GM21423 (cell line): ENCODE measurements around the gene KIF25.
"Not testable (repeated sequence)": the region's sequence is repeated elsewhere in the genome, so short reads cannot be mapped to it uniquely, and the experiment has no call there.

Experiments
- ATAC-seq: cut with Tn5 transposase; IDR thresholded peaks from one replicate; pipeline ENCODE4 v1.9.1; 2021; ENCODE audit warnings: mild to moderate bottlenecking, moderate library complexity; ENCODE audit not compliant: unreplicated experiment

Gene KIF25

DNA sequence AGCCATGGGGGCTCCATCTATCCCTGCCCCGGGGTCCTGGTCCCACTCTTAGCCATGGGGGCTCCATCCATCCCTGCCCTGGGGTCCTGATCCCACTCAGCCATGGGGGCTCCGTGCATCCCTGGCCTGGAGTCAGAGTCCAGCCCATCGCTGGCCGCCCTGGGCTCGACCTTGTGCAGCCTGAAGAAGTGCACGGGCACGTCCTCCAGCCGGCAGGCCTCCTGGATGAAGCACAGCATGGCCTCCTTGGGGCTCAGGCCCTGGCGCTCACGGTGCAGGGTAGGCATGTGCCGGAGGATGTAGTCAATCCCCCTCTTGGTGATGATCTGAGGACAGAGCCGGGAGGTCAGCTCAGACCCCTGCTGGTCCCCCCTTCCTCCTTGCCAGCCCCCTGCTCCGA is 66.0 kb downstream of the KIF25 start:
- no peak for ATAC-seq

DNA sequence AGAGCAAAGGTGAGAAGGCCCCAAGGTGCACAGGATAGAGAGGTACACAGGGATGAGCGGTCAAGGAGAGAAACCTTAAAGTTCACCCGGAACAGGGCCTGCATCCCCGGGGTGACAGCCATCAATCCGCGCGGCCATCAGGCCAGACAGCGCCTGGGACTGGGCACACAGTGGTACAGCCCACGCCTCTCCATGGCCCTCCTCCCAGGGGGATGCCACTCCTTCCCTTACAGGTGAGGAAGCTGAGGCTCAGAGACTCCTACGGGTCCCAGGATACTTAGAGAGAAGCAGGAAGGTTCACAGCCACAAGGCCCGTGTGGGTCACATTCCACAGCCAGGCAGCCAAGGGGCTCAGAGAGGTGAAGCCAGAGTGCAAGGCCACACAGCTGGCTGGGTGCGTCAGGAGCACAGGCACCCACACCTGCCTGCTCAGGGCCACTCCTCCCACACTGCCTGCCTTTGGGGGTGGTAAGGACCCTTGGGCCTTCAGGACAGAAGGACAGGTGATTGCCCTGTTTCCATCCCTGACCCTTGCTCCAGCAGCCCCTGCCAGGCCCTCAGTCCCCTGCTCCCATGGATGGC is 66.8 kb downstream of the KIF25 start:
- no peak for ATAC-seq

DNA sequence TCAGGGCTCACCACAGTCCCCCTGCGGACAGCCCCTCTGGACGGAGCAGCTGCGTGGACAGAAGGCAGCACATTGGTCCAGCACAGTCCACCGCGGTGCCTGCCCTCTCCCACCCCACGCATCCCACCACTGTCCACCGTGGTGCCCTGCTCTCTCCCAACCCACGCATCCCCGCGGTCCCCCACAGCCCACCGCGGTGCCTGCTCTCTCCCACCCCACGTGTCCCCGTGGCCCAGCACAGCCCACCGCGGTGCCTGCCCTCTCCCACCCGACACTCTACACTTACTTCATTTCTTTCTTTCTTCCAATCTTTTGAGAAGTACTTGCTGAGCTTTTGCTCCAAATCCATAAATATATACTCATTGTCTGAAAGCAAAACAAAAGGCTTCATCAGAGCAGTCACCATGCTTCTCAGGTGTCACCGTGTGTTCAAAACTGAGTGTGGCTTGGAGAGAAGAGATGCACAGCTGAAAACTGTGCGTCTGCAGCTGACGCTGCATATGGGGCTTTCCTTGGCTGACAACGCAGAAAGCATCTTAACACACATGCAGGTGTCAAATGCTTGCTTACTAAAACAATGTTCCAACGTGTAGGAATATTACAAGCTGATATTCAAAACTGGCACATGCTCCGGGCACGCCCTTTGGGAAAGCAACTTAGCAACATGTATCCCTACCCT is 69.7 kb downstream of the KIF25 start:
- ATAC-seq, result no peak

DNA sequence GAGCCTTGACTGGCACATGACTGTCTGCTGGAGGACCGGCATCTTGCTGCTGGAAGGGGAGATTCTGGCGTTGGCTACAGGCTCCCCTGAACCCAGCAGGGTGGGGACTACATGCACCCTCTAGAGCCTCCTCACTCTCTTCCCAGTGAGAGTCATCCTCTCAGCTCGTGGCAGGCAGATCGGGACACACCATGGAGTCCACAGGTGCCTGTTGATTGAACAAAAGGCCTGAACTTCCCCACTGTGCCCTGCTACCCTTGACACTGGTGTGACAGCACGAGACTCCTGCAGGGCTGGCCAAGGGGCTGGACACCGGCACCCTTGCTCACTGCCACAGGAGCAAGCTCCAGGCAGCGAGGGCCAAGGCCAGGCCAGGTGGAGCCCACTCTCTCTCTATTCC is 73.3 kb downstream of the KIF25 start:
- no peak for ATAC-seq

- no peak for ATAC-seq
Observed at GRCh38 chr6:168071620-168072019, 74.1 kb downstream of the KIF25 start.

GRCh38 chr6:168072261-168072660 is 74.8 kb downstream of the KIF25 start:
- ATAC-seq, result no peak

GRCh38 chr6:168072730-168073129 is 75.3 kb downstream of the KIF25 start:
- ATAC-seq, result no peak

DNA sequence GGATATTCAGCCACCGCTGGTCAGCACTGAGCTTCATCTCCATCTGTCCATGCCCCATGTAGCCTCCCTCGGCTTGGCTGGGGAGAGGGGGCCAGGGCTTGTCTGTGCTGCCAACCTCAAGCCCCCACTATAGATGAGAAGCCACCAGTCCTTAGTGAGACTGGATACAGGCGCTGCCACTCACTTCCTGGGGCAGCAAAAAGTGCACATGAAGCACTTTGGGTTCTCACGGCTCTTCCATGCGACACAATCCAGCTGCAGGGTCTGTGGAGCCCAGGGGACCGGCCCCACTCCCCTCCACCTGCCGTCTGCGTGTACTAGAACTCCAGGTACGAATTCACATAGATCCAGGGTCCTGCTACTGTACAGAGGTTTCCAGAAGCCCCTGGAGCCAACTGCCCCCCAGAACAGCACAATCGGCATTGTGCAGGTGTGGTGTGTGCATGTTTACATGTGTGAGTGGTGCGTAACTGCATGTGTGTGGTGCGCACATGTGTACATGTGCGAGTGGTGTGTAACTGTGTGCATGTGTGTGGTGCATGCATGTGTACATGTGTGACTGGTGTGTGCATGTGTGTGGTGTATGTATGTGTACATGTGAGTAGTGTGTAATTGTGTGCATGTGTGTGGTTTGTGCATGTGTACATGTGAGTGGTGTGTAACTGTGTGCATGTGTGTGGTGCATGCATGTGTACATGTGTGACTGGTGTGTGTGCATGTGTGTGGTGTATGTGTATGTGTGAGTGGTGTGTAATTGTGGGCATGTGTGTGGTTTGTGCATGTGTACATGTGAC is 76.7 kb downstream of the KIF25 start:
- ATAC-seq, result no peak

DNA sequence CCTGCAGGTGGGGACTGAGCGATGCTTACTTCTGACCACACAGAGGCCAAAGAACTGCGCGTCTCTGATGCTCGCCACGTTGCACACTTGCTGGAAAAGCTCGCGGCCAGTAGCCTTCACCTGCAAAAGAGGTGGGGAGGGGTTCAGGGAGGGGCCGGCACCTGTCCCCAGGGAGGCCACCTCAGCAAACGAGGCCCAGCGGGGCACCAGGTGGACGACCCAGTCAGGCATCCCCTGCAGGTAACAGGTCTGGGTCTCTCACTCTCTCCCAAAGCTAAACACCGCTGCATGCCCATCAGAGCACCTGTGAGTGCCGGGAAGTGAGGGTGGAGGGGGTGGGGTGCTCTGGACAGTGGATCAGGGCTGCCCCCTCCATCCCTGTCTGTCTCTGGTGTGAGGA is 77.7 kb downstream of the KIF25 start:
- no peak for ATAC-seq

DNA sequence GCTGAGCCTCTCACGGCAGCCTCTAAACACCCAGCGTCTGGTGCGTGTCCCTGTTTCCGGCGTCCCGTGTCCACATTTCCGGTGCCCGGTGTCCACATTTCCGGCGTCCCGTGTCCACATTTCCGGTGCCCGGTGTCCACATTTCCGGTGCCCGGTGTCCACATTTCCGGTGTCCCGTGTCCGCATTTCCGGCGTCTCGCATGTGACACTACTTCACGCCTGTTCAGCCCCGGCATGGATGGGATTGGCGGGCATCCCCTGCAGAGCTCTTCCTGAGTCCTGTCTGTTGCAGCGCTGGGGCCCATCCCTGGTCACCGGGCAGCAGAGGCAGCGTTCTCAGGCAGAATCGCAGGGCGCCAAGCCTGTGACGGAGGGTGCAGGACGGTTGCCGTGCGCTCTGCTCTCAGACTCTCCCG is 78.3 kb downstream of the KIF25 start:
- ATAC-seq, result no peak

- not testable (repeated sequence) for ATAC-seq
Observed at GRCh38 chr6:168077401-168077800, 79.9 kb downstream of the KIF25 start.

GRCh38 chr6:168078175-168078942 is 80.9 kb downstream of the KIF25 start:
- ATAC-seq, result no peak

DNA sequence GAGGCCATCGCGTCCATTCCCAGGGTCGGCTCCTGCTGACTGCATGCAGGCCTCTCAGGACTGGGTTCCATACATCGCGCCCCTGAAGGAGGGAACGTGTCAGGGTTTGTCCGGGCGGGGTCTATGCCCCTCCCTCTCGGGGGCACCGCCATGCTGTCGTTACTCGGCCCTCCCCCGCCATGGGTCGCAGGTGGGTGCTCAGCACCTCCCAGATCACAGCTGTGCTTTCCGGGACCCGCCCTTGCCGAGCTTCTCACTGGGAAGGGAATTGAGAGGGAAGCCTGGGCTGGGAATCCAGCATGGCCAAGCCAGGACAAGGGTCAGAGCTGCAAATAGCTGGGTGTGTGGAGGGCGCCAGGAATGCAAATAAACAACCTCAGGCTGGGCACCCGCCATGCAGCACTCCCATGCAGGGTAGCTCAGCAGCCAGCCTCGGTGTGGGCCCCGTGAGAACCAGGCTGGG is 81.5 kb downstream of the KIF25 start, which contains the start of gene FRMD1:
FRMD1 (minus strand) TSS at position 270 of the 463 bp plus-strand sequence; CDS start at position 152, 118 bp downstream.
- ATAC-seq, result no peak

DNA sequence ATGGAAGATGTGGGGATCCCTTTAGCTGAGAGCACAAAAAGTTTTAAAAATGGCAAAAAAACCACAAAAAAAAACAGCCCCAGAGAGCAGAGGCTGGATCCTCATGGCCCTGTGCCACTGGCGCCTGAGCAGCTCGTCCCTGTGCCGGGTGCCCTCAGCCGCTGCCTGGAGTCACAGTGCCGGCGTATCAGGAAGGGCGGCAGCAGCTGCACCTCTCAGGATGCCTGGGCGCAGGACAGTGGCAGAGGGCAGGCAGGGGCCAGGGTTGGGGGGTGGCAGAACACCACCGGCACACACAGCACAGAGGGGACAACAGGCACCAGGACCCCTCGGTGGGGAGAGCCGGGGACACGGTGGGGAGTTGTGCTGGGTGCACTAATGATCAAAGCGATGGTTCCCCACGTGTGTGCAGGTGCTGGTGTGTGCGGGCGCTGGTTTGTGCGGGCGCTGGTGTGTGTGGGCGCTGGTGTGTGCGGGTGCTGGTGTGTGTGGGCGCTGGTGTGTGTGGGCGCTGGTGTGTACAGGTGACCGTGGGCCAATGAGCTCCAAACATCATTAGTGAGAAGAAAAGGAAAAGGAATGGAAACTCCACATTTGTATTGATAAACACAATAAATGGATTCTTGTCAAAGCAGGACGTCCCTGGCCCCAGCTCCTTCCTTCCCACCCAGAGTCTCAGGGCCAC is 83.1 kb downstream of the KIF25 start:
- ATAC-seq, result no peak

DNA sequence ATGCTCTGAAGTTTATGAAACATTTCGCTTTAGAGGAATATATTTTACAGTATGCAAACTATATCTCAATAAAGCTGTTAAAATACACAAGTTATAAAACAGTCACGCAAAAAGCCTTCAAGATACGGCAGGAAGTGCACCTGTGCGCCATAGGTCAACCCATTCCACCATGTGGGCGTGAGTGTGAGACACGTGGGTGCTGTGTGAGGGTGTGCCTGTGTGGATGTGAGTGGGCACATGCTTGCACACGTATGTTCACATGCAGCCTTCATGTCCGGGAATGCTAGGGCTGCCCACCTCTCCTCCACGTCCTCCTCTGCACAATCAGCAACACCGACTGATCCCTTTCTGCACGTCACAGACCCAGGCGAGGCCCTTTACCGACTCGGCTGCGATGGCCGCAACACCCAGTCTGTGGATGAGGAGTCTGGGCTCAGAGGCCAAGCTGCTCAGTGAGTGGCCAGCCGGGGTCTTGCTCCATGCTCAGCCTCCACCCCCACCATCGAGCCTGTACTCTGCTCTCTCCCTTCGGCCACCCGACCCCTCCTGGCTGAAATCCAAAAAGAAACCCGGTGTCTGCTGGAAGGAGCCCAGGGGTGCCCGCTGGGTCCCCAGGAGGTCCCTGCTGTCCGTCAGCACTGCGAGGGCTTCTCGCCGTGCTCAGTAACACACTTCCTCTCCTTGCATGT is 84.5 kb downstream of the KIF25 start:
- ATAC-seq, result no peak

- no peak for ATAC-seq
Observed at GRCh38 chr6:168082860-168083513, 85.5 kb downstream of the KIF25 start.

GRCh38 chr6:168083514-168083885 is 86.0 kb downstream of the KIF25 start:
- ATAC-seq, result no peak

DNA sequence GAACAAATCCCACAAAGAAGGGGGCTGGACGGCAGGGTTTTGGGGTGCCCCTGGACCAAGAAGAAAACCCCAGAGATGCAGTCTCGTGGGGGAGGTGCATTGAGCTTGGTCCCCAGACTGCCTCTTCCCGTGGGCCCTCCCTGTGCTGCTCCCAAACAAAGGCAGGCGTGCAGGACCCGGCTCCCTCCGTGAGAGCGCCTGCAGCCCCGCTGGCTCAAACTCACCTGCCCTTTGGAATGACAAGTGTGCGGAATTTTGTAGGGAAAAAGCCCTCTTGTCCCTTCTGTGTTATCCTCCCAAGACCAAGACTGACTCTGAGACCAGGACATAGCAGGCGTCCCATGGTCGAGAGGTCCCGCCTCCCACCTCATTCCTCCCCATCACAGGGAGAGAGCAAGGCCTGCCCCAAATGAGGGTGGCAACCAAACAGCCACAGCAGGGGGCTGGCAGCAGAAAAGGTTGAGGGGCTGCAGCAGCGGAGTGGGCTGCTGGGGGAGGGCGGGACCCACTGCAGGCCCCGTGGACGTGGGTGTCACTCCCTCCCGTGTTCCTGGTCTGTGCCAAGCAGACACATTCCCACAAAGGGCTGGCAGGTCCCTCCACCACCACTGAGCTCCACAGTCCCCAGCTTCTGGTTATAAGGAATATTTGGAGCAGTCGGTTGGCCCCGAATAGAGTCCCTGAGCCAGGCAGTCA is 87.1 kb downstream of the KIF25 start:
- no peak for ATAC-seq

GRCh38 chr6:168086066-168086465 is 88.6 kb downstream of the KIF25 start:
- ATAC-seq, result no peak
